Smooth muscle cell (in vitro differentiated cells): ENCODE measurements around the gene TRPV2. TPM values are rescaled to one million over a fixed set of nuclear protein-coding genes. Genes with fewer than 3 reads are reported as not detected.

Experiments
- DNase-seq: peaks from one replicate; lab custom pipeline; 2025; ENCODE audit not compliant: unreplicated experiment; lab: John Stamatoyannopoulos, UW
- H2AFZ ChIP-seq: fragments of 200-600 bp; sonication (generic); 2 replicates; pipeline ENCODE4 v1.6.0; 2016; ENCODE audit warnings: antibody characterized with exemption, low read depth, mild to moderate bottlenecking
- H3F3A ChIP-seq: fragments of 200-600 bp; sonication (generic); 2 replicates; pipeline ENCODE4 v1.6.0; 2017; ENCODE audit warnings: antibody characterized with exemption, low read depth
- H3K27ac ChIP-seq: fragments of 200-600 bp; sonication (generic); 2 replicates; pipeline ENCODE4 v1.5.1; 2016; ENCODE audit warnings: low read depth, mild to moderate bottlenecking
- H3K27me3 ChIP-seq: fragments of 200-600 bp; sonication (generic); 2 replicates; pipeline ENCODE4 v1.6.1; 2016; ENCODE audit warnings: low read depth, mild to moderate bottlenecking
- H3K36me3 ChIP-seq: fragments of 200-600 bp; sonication (generic); 2 replicates; pipeline ENCODE4 v1.5.1; 2016; ENCODE audit warnings: low read depth
- H3K4me1 ChIP-seq: fragments of 200-600 bp; sonication (generic); 2 replicates; pipeline ENCODE4 v1.5.1; 2016; ENCODE audit warnings: low read depth
- H3K4me2 ChIP-seq: fragments of 200-600 bp; sonication (generic); 2 replicates; pipeline ENCODE4 v1.6.0; 2016; ENCODE audit warnings: mild to moderate bottlenecking
- H3K4me3 ChIP-seq: fragments of 200-600 bp; sonication (generic); 2 replicates; pipeline ENCODE4 v1.5.1; 2016; ENCODE audit warnings: mild to moderate bottlenecking
- H3K79me2 ChIP-seq: fragments of 200-600 bp; sonication (generic); 2 replicates; pipeline ENCODE4 v1.6.0; 2016; ENCODE audit warnings: low read depth, mild to moderate bottlenecking
- H3K9ac ChIP-seq: fragments of 200-600 bp; sonication (generic); 2 replicates; pipeline ENCODE4 v1.6.0; 2016; ENCODE audit warnings: low read depth
- H3K9me3 ChIP-seq: fragments of 200-600 bp; sonication (generic); replicated peaks from 2 replicates; pipeline ENCODE4 v1.5.1; 2016; ENCODE audit warnings: low read depth
- H4K20me1 ChIP-seq: fragments of 200-600 bp; sonication (generic); 2 replicates; pipeline ENCODE4 v1.6.0; 2016; ENCODE audit warnings: low read depth
- CTCF ChIP-seq: fragments of 200-600 bp; sonication (generic); IDR thresholded peaks from 2 replicates; pipeline ENCODE4 v1.5.1; 2017; ENCODE audit warnings: borderline replicate concordance, mild to moderate bottlenecking, antibody characterized with exemption; ENCODE audit not compliant: insufficient read depth, poor library complexity, severe bottlenecking
- WGBS: methylation state at CpG from one replicate; pipeline ENCODE4 v1.1.7; 2016; ENCODE audit warnings: low lambda C conversion rate; 5-methylcytosine and 5-hydroxymethylcytosine counted together
- polyA plus RNA-seq: library from polyadenylated mRNA; unstranded; fragments of >200 nt; fragmentation: Nextera tagmentation; extraction: Ambion mirVana; gene quantifications from 2 replicates; pipeline ENCODE4 v1.2.1, GENCODE V29; 2016
- total RNA-seq: library from RNA; depleted of rRNA; stranded (reverse); fragments of >200 nt; gene quantifications from 2 replicates; pipeline ENCODE4 v1.2.3, GENCODE V29; 2014

The TRPV2 gene
- total and polyA plus RNA-seq, 2 experiments from 2014 or later, result 58.0 to 92.9 TPM

GRCh38 chr17:16438173-16438556, 22.8 kb downstream of the TRPV2 start:
- Histone ChIP-seq H3K79me2 (peaks cover 31% of the 10 kb centered on the region), H3K4me2 (peak overlapping the region; percentile 80), H3K27me3 (no peaks in the 10 kb centered on the region), H3K4me1 (peaks cover 32% of the 10 kb centered on the region), H2AFZ (peak overlapping the region; percentile 38), H3K27ac (peak overlapping the region; percentile 79), H3F3A (peaks cover 29% of the 10 kb centered on the region), H3K9ac (peak overlapping the region; percentile 38), H3K36me3 (peaks cover 5% of the 10 kb centered on the region), H3K4me3 (peak overlapping the region; percentile 61), H4K20me1 (peaks cover 38% of the 10 kb centered on the region), H3K9me3 (no peaks in the 10 kb centered on the region)
- no peak for DNase-seq
- TF ChIP-seq CTCF, result no peak
- WGBS, result 23% methylated on average over 8 of the region's 8 CpGs

GRCh38 chr17:16438557-16439302, 23.4 kb downstream of the TRPV2 start:
- Histone ChIP-seq H3K27ac (peak overlapping the region; percentile 79), H3K27me3 (no peaks in the 10 kb centered on the region), H4K20me1 (peaks cover 44% of the 10 kb centered on the region), H3K4me2 (peak overlapping the region; percentile 97), H3F3A (peaks cover 35% of the 10 kb centered on the region), H3K9me3 (no peaks in the 10 kb centered on the region), H3K9ac (peak overlapping the region; percentile 84), H3K79me2 (peaks cover 31% of the 10 kb centered on the region), H2AFZ (peak overlapping the region; percentile 38), H3K4me1 (peaks cover 32% of the 10 kb centered on the region), H3K4me3 (peak overlapping the region; percentile 61), H3K36me3 (peaks cover 5% of the 10 kb centered on the region)
- under 1% methylated on average over 46 of the region's 46 CpGs for WGBS
- no peak for TF ChIP-seq CTCF
- peak; percentile 86 for DNase-seq

- Histone ChIP-seq H3K27me3 (no peaks in the 10 kb centered on the region), H3K79me2 (peaks cover 31% of the 10 kb centered on the region), H3K27ac (peak overlapping the region; percentile 69), H4K20me1 (peaks cover 50% of the 10 kb centered on the region), H3K4me1 (peaks cover 32% of the 10 kb centered on the region), H3F3A (peaks cover 39% of the 10 kb centered on the region), H3K4me3 (peak overlapping the region; percentile 61), H3K9me3 (no peaks in the 10 kb centered on the region), H3K4me2 (peak overlapping the region; percentile 97), H3K36me3 (peaks cover 5% of the 10 kb centered on the region), H2AFZ (no peak overlapping the region), H3K9ac (peak overlapping the region; percentile 84)
- no peak for DNase-seq
- whole genome bisulfite sequencing, result 1% methylated on average over 25 of the region's 25 CpGs
- TF ChIP-seq CTCF, result no peak
These were observed 24.0 kb downstream of the TRPV2 start for GRCh38 chr17:16439303-16439791.
